Stimulated activated CD8-positive, alpha-beta memory T cell treated with anti-CD3 and anti-CD28 coated beads, Interleukin-7, amount 100 ng/mL, for 48 hours (primary cell): ENCODE results near the gene CLECL1.
"Not testable (repeated sequence)": the region's sequence is repeated elsewhere in the genome, so short reads cannot be mapped to it uniquely, and the experiment has no call there.

Experiments used
- DNase-seq, 2 donors: peaks; one replicate each; pipeline ENCODE4 v3.0.0-alpha.2; 2020; ENCODE audit warnings: low read depth in 1 of 2; ENCODE audit errors: extremely low read depth in 1 of 2

CLECL1 gene

GRCh38 chr12:9752145-9752933, 19.4 kb upstream of the CLECL1 start:
- DNase-seq: no peak

GRCh38 chr12:9751204-9752144, 18.6 kb upstream of the CLECL1 start:
- no peak for DNase-seq

GRCh38 chr12:9750276-9751203, 17.6 kb upstream of the CLECL1 start:
- no peak for DNase-seq

GRCh38 chr12:9749640-9750039, 16.7 kb upstream of the CLECL1 start:
- no peak for DNase-seq

- no peak for DNase-seq
These were observed 12.3 kb upstream of the CLECL1 start for GRCh38 chr12:9745199-9745598.

- no peak for DNase-seq
These were observed 9.8 kb upstream of the CLECL1 start for GRCh38 chr12:9742661-9743060.

- peak in 1 of 2 donors; percentile 66 for DNase-seq
These were observed 8.8 kb upstream of the CLECL1 start for GRCh38 chr12:9741726-9742125.

- no peak for DNase-seq
These were observed 7.3 kb upstream of the CLECL1 start for GRCh38 chr12:9740106-9740750.

GRCh38 chr12:9739404-9740105, 6.7 kb upstream of the CLECL1 start:
- not testable (repeated sequence) for DNase-seq

GRCh38 chr12:9738905-9739304, 6.0 kb upstream of the CLECL1 start:
- not testable (repeated sequence) for DNase-seq

- DNase-seq: no peak
These were observed 4.2 kb upstream of the CLECL1 start for GRCh38 chr12:9736936-9737705.

GRCh38 chr12:9735601-9736000, 2.7 kb upstream of the CLECL1 start:
- DNase-seq: no peak

- no peak for DNase-seq
These were observed 1.1 kb downstream of the CLECL1 start for GRCh38 chr12:9731797-9732196.

GRCh38 chr12:9731393-9731792, 1.5 kb downstream of the CLECL1 start:
- DNase-seq: no peak

- no peak for DNase-seq
These were observed 2.3 kb downstream of the CLECL1 start for GRCh38 chr12:9730591-9730990.

- DNase-seq: no peak
These were observed 2.9 kb downstream of the CLECL1 start for GRCh38 chr12:9730011-9730410.

GRCh38 chr12:9729082-9729481, 3.8 kb downstream of the CLECL1 start:
- DNase-seq: no peak

- no peak for DNase-seq
These were observed 5.1 kb downstream of the CLECL1 start for GRCh38 chr12:9727813-9728212.
